Anterior cingulate cortex (tissue), 58 donors: Measurements from ENCODE around the gene MAP1LC3B.
"Not testable (repeated sequence)": the region's sequence is repeated elsewhere in the genome, so short reads cannot be mapped to it uniquely, and the experiment has no call there.

Experiments
- DNase-seq, 58 donors: peaks; one replicate each; lab custom pipeline; 2025; lab: John Stamatoyannopoulos, UW

The MAP1LC3B gene

DNA sequence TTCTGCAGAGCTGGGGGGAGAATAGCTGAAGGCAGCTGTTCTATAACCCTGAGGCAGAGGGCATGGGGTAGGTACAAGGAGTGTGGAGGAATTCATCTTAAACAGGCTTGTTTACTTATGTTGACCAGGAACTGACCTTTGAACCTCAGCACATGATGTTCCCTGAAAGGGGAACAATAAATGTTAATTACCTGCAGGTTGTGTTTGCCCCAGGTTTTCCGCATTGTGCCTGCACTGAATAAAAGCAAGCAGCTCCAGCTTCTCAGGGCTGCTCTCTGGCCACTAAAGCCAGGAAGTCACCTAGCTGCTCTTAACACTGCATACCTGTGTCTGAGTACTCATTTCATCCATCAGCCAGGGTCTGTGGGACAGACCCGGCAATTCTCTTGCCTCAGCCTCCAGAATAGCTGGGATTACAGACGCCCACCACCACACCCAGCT is 12.8 kb upstream of the MAP1LC3B start:
- not testable (repeated sequence) for DNase-seq

DNA sequence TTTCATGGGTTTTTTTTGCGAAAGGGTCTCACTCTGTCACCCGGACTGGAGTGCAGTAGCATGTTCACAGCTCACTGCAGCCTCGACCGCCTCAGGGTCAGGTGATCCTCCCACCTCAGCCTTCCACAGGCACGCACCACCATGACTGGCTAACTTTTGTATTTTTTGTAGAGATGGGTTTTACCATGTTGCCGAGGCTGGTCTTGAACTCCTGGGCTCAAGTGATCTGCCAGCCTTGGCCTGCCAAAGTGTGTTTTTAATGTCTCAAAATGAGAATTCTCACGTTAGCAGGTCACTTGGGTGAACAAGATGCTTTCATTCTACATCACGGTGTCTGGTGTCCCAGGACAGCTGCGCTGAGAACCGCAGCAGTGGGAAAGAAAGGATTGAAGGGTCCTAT is 11.7 kb upstream of the MAP1LC3B start:
- DNase-seq: no peak

DNA sequence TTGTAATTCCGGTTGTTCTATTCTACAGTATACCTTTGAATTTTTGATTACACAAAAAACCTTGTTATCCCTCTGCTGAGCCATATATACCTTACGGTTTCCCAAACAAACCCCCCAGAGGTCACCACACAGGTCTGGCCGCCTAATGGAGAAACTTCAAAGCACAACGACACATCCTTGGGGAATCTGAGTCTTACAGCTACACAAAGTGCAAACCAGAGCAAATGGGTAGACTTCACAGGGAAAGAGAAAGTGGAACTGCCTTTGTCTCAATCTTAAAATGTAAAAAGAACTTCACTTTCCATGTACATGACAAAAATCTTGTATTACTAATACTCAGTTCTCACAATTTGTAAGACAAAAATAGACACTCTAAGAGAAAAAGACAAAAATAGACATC is 11.3 kb upstream of the MAP1LC3B start:
- DNase-seq: no peak

DNA sequence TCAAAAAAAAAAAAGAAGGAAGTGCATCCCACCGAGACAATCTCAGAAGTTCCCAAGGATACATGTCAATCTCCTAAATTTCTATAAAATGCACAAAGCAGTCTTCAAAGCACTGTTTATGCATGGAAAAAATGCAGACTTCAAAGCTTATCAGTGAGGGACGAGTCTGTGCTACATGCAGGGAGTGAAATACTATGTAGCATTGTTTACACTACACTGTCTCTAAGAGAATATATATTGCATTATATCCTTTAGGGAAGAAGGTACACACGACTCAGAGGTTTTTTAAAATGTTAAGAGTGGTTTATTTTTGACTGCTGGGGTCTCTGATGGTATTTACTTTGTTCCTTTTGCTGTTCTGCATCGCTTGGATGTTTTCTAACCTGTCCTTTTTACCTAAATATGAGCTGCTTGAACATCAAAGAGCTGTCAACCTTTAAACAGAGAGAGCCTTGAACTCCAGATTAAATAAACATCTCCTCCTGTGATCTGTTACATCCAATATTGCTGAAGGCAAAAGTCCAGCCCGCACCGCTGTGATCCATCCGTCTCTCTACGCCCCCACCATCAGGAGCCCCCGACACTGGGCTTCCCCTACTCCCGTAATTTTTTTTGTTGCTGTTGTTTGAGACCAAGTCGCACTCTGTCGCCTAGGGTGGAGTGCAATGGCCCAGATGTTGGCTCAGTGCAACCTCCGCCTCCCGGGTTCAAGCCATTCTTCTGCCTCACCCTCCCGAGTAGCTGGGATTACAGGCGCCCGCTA is 9.9 kb upstream of the MAP1LC3B start:
- peak in 1 of 58 donors; percentile 5 for DNase-seq

DNA sequence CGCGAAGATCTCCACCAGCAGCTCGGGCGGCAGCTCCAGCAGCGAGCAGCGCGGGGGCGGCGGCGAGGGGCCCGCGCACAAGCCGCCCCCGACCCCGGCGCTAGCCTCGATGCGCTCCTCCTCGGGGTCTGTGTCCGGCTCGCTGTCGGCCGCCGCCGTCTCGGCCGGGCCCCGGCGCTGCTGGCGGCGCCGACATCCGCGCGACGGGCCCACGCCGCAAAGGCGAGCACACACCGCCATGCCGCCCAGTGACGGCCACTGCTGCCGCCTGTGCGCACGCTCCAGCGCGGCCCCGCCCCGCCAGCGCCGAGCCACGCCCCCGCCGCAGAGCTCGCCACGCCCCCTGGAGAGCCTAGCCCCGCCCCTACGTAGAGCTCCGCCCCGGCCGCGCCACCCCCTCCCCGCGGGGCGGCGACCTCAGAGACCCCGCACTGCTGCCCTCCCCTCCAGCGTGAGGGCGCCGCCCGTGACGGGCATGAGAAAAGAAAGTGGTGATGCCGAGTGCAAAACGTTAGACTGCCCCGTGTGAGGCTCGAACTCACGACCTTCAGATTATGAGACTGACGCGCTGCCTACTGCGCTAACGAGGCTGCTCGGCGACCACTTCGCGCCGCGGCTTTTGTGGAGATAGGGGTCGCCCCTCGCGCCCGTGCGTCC is 8.5 kb upstream of the MAP1LC3B start, which contains the start of gene FBXO31:
TSS of gene FBXO31 (minus strand) at position 272 of the 657 bp plus-strand sequence. CDS start at position 240, 32 bp downstream.
- DNase-seq: peak; percentile 55 to 96 (median 90)

DNA sequence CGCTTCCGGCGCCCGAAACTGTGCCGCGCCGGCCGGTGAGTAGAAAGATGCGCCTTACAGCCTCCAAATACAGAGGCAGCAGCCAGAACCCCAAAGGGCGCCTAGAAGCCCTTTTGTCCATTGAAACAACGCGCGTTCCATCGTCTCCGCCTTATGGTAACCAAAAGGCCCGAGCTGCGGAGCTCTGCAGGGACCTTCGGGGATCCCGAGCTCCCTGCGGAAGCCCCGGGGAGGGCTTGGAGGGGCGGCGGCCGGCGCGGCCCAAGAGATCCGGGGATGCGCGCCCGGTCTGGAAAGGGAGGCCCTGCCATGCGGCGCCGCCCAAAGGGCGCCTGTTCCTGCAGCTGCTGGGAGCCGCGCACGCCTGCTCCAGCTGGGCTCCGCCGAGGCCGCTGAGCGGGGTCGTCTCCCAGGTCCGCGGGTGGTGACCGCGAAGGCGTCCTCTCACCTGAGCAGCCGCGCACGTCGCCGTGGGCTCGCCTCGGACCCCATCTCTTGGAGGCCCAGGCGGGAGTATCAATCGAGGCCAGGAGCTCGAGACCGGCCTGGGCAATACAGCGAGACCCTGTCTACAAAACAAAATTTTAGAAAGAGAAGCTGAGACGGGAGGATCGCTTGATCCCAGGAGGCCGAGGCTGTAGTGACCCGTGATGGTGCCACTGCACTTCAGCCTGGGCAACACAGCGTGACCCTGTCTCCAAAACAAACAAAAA is 7.8 kb upstream of the MAP1LC3B start:
- DNase-seq: peak in 21 of 58 donors; percentile 57 to 83 (median 73)

DNA sequence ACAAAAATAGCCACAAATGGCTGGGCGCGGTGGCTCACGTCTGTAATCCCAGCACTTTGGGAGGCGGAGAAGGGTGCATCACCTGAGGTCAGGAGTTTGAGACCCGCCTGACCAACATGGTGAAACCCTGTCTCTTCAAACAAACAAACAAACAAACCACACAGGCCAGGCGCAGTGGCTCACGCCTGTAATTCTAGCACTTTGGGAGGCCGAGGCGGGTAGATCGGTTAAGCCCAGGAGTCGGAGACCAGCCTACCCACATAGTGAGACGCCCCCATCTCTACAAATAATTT is 7.3 kb upstream of the MAP1LC3B start:
- not testable (repeated sequence) for DNase-seq

DNA sequence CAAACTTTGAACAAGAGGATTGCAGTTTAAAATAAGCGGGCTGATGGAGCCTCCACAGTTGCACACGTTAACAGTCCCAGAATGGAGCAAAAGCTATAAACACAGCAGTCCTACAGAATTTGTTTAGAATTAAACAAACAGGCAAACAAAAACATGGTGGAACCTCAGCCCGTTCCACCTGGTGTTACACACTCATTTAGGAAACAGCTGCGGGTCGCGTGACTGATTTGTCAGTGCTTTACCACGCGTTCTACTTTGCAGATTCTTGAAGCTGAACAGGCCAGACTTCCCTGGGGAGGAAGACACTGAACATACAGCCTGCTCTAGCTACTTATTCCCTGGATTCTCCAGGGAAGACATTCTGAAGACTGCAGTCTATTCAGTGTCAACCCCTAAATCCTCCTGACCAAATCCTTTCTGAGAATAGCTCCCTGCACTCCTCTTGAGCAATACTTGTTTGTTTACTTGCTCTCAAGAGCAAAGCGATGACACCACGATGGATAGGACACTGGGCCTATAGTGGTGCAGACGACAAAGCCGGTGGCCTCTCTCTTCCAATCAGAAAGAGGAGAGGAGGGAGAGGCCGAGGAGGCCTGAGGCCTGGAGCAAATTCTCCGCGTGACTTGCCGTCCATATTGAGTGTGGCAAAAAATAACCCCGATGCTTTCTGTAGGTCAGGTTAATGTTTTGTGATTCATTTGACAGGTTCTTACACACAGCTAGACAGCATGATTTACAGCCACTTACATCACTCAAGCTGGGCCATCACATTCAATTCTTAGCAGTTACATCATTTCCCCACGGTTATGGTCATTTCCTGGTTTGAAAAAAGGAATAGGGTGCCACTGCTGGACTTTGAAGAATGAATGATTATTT is 4.0 kb upstream of the MAP1LC3B start:
- DNase-seq: peak in 57 of 58 donors; percentile 49 to 98 (median 89)

DNA sequence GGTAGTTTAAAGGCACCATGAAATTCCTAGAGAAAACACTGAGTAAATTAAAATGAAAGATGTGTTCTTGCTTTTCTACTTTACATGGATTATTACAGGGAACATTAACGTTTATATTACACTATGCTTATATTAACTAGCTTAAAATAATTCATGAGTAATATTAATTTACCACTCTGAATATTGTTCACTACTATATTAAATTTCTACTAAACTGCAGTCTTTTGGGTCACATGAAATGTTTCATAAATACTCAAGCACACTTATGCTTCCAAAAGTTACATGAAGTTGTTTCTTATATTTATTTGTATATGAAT is 3.4 kb upstream of the MAP1LC3B start:
- DNase-seq: no peak

DNA sequence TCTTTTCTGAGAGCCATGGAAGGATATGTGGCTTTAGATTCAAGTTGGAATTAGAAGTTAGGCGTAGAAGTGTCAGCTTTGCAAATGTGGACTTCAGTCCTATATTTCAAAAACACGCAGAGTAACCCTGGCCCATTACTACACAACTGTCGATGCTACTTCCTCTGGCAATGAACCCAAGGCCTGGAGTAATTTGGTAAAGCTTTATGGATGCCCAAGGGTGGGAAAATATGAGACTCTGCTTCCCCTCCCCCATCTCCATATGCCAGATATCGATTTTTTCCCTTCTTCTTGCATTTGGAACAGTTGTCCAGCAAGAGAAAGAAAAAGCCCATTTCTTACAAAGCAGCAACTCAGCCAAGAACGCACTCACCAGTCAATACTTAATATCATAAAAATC is 2.9 kb upstream of the MAP1LC3B start:
- DNase-seq: no peak

DNA sequence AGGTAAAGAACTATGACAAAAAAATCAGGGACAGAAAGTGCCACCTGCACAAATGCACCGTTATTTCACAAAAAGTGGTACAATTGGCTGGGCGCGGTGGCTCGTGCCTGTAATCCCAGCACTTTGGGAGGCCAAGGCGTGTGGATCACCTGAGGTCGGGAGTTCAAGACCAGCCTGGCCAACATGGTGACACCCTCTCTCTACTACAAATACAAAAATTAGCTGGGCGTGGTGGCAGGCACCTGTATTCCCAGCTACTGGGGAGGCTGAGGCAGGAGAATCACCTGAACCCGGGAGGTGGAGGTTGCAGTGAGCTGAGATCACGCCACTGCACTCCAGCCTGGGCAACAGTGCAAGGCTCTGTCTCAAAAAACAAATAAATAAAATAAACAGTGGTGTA is 2.2 kb upstream of the MAP1LC3B start:
- DNase-seq: not testable (repeated sequence)

DNA sequence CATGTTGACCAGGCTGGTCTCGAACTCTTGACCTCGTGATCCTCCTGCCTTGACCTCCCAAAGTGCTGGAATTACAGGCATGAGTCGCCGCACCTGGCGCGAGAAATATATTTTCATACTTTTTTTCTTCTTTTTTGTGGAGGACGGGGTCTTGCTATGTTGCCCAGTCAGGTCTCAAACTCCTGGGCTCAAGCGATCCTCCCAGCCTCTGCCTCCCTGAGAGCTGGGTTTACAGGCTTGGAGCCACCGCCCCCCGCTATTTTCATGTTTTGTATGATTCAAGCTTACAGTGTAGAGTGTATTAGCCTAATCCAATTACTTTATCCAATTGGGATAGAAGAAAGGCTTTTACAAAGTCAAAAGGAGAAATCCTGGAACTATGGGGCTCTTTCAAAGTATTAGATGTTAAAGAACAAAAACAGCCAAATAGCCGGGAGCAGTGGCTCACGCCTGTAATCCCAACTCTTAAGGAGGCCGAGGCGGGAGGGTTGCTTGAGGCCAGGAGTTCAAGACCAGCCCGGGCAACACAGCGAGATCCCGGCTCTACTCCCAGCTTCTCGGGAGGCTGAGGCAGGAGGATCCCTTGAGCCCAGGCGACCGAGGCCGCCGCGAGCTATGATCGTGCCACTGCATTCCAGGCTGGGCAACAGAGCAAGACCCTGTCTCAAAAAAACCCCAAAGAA is 1.4 kb upstream of the MAP1LC3B start:
- DNase-seq: no peak

DNA sequence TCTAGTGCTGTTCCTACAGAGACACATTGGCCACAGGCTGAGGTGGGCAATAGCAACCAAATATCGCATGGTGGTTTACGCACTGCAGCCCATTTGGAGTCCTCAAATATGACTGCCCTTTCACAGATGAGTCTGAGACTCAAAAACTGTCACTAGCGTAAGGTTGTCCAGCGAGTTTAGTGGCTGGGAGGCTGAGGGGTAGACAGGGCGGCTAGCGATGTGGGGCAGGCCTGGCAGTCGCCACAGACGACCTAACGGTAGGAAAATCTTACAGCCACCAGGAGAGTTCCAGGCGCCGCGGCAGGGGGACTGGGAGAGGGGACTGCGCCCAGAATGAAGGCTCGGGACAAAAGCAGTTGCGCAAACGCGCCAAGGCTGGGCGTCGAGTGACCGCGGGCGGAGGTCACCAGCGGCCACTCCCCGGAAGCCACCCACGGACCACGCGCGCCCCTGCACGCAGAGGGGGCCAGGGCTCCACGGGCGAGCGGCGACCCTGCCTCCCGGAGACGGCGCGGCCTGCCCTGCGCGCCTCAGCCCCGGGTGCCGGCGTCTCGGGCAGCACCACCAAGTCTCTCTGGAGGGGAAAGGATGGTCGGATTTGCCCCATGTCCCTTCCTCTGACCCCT is 699 bp upstream of the MAP1LC3B start:
- DNase-seq: peak in 16 of 58 donors; percentile 33 to 79 (median 62)

DNA sequence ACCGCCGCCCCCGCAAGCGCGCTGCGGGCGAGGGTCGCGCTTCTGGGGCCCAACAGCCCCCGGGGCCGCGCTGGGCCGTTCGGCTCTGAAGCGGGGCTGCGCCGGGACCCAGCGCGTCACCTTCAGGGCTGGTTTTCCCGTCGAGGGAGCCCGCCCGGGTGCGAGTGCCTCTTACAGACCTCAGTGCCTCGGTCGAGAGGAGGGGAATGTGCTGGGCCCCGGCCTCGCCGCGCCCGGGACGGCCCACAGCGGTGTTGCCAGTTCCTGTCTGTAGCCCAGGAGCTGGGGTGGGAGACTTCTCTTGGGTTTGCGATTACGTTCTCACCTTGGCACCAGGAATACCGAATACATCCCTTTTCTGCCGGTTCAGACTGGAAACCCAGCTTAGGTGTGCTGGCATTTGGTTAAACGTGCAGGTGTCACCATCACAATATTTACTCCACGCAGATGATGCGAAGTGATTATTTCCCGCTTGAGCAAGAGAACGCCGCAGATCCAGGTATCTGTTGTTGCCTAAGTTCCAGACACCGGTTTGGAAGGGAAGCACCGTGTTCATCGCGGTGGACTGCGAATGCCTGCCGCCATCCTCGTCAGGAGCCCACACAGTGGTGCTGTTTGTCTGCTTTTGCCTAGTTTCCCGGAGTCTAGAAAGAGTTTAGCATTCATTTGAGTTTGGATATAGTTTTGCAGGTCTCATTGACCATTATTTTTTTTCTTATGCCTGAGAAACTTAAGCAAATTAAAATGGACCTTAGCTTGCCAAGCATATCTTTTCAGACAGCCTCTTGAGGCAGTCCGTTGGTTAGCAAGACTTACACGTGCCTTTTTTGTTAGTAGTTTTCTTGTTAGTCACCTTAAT is 914 bp downstream of the MAP1LC3B start:
- peak in 25 of 58 donors; percentile 13 to 57 (median 39) for DNase-seq

DNA sequence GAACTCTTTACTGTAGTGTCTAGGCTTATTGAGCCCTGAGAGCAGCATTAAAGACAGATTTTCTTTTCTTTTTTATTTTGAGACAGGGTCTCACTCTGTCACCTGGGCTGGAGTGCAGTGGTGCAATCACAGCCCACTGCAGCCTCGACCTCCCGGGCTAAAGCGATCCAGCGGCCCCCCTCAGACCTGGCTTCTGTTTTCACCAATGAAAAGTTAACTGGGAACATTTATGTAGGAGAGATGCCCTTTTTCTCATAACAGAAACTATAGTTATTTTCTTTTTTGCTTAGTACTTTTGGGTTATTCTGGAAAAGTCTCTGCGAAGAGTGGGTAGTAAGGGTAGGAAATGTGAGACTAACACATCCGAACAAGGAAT is 1.5 kb downstream of the MAP1LC3B start:
- no peak for DNase-seq

DNA sequence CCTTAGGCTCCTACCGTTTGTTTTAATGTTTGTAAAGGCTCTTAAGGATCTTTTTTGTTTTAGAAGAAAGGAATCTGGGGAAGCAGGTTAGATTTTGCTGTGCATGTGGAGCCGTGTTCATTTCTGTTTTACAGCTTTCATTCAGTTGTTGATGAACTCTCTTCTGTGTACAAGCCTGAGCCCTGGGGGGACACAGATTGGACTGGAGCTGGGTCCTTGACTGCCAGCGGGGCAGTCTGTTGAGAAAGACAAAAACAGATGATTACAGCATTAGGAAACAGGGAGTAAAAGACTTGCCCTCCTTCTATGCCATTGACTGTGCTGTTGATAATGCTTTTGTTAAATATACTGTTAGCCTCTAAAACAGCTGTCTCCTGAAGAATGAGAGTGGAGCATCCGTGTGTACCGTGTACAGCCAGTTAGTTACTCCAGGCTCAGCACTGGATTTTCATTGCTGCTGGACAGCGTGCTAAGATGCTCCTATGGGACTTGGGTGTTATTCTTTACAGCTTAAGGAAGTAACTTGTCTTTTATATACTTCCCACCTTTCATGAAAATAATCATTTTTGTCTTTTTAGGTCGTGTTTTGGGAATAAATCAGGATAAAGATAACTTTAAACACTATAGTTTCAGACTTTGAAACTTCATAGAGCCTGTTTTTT is 3.2 kb downstream of the MAP1LC3B start:
- no peak for DNase-seq

DNA sequence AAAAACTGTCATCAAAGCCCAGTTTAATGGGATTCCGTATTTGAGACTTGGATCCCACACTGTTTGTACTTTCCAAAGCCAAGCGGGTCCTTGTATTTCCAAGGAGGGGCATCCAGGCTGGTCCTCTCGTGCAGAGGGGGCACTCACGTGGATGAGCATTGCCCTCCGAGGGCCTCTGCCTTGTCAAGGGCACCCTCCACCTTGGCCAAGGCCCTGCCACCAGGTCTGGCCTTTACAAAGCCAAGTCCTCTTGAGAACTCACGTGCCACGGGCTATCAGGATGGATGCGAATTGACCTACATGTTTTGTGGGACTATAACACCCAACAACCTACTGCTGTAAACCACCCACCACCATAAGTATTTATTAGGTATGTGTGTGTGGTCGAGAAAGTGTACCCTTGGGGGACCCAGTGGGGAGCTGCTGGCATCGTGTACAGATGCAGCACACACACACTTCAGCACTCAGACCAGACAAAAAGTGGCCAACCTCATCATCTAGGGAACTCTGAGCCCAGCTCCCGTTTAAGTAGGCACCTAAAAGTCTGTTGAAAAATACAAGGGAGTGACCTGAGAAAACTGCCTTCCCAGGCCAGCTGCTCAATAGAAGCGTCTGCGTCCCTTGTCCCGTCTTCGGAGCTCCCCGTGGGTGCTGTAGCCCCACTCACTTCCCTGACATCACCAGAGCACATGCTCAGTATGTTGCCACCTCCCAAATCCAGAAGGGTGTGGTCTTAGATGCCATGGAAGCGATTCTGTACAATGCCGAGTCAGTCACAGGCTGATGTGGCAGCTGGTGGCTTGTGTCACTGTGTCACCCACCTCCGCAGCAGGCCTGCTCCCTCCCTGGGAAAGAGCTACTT is 12.9 kb downstream of the MAP1LC3B start:
- peak in 1 of 58 donors; percentile 9 for DNase-seq
